ENCODE measurements around the gene CAMKK2.

CAMKK2 gene

GRCh38 chr12:121238086-121238485, 58.4 kb downstream of the CAMKK2 start:
- Histone ChIP-seq H2AFZ (ENCODE audit: low read depth, low read length) (no peak overlapping the region), H3K4me2 (ENCODE audit: low read length, poor library complexity, severe bottlenecking) (no peak overlapping the region), H3K4me1 (ENCODE audit: control insufficient read depth, insufficient read depth, low read depth, low read length) (peaks cover 22% of the 10 kb centered on the region), H4K91ac (ENCODE audit: low read length) (no peak overlapping the region), H3K36me3 (ENCODE audit: control insufficient read depth in 1 of 2, insufficient read depth in 2 of 2, low read depth in 1 of 2, low read length in 2 of 2) (peaks cover 33 to 65% of the 10 kb centered on the region in 2 experiments), H2AK5ac (ENCODE audit: low read length, severe bottlenecking) (no peak overlapping the region), H2BK5ac (ENCODE audit: low read depth, low read length, poor library complexity, severe bottlenecking) (no peak overlapping the region), H3K27me3 (ENCODE audit: control insufficient read depth in 1 of 2, insufficient read depth in 1 of 2, low read length in 2 of 2) (no peaks in the 10 kb centered on the region), H2BK120ac (ENCODE audit: low read depth, low read length) (no peak overlapping the region), H2BK15ac (ENCODE audit: low read depth, poor library complexity, severe bottlenecking) (no peak overlapping the region), H3K9ac (ENCODE audit: low read length) (no peak overlapping the region), H3K9me3 (ENCODE audit: control insufficient read depth, low read length) (no peaks in the 10 kb centered on the region), H3K18ac (ENCODE audit: low read depth in 1 of 2, low read length in 2 of 2) (no peak overlapping the region), H3K4me3 (ENCODE audit: insufficient read depth in 1 of 2, low read depth in 1 of 2, low read length in 2 of 2) (no peak overlapping the region), H3K4ac (ENCODE audit: low read depth in 1 of 2, low read length in 2 of 2) (no peak overlapping the region), H3K23ac (ENCODE audit: low read length in 2 of 2) (no peak overlapping the region), H3K79me1 (replicated peaks; ENCODE audit: low read length, poor library complexity, severe bottlenecking) (no peaks in the 10 kb centered on the region), H3K27ac (ENCODE audit: low read length, poor library complexity, severe bottlenecking) (no peak overlapping the region), H2BK12ac (ENCODE audit: low read length in 2 of 2) (no peak overlapping the region), H4K8ac (ENCODE audit: low read length) (no peak overlapping the region), H3K14ac (ENCODE audit: low read length in 2 of 2) (no peak overlapping the region)
- 91% methylated on average over 4 of the region's 4 CpGs for WGBS
- no peak for DNase-seq

DNA sequence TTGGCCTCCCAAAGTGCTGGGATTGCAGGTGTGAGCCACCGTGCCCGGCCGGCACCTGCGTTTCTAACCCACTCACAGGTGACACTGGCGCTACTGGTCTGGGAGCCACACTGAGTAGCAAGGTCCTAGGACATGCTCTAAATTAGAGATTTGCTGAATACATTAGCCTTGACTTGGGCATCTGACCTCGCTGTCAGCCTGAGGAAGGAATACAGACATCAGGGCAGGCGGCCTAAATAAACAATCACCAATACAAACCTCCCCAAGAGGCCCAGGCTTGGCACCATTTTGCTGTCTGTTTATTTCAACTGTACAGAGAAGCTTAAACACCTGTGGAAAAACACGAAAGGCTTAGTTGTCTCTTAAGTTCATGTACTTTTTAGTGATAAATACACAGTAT, 59.1 kb downstream of the CAMKK2 start:
- Histone ChIP-seq H3K4me1 (ENCODE audit: control insufficient read depth, insufficient read depth, low read depth, low read length) (peaks cover 22% of the 10 kb centered on the region), H3K36me3 (ENCODE audit: control insufficient read depth in 1 of 2, insufficient read depth in 2 of 2, low read depth in 1 of 2, low read length in 2 of 2) (peaks cover 36 to 70% of the 10 kb centered on the region in 2 experiments), H3K27ac (ENCODE audit: low read length, poor library complexity, severe bottlenecking) (no peak overlapping the region), H4K91ac (ENCODE audit: low read length) (no peak overlapping the region), H4K8ac (ENCODE audit: low read length) (no peak overlapping the region), H3K4me3 (ENCODE audit: insufficient read depth in 1 of 2, low read depth in 1 of 2, low read length in 2 of 2) (no peak overlapping the region), H2AFZ (ENCODE audit: low read depth, low read length) (no peak overlapping the region), H3K4me2 (ENCODE audit: low read length, poor library complexity, severe bottlenecking) (no peak overlapping the region), H3K9ac (ENCODE audit: low read length) (no peak overlapping the region), H3K4ac (ENCODE audit: low read depth in 1 of 2, low read length in 2 of 2) (no peak overlapping the region), H3K9me3 (ENCODE audit: control insufficient read depth, low read length) (no peaks in the 10 kb centered on the region), H2BK15ac (ENCODE audit: low read depth, poor library complexity, severe bottlenecking) (no peak overlapping the region), H3K23ac (ENCODE audit: low read length in 2 of 2) (no peak overlapping the region), H2BK12ac (ENCODE audit: low read length in 2 of 2) (no peak overlapping the region), H2BK120ac (ENCODE audit: low read depth, low read length) (no peak overlapping the region), H3K18ac (ENCODE audit: low read depth in 1 of 2, low read length in 2 of 2) (no peak overlapping the region), H3K27me3 (ENCODE audit: control insufficient read depth in 1 of 2, insufficient read depth in 1 of 2, low read length in 2 of 2) (no peaks in the 10 kb centered on the region), H3K79me1 (replicated peaks; ENCODE audit: low read length, poor library complexity, severe bottlenecking) (no peaks in the 10 kb centered on the region), H2BK5ac (ENCODE audit: low read depth, low read length, poor library complexity, severe bottlenecking) (no peak overlapping the region), H3K14ac (ENCODE audit: low read length in 2 of 2) (no peak overlapping the region), H2AK5ac (ENCODE audit: low read length, severe bottlenecking) (no peak overlapping the region)
- no peak for DNase-seq
- WGBS: 91% methylated on average over 7 of the region's 8 CpGs

DNA sequence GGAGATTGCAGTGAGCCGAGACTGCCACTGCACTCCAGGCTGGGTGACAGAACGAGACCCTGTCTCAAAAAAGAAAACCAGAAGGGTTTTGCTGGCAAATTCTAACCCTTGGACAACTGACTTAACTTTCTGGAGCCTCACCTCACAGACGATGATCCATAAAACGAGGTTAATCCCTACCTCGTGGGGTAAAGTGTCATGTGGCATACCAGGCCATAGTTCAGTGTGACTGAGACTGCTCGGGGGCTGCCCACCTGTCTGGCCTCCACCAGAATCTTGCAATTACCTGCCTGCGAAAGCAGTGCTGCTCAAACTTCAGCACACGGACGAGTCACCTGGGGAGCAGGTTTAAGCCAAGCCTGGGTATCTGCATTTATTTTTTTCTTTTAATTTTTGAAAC, 59.7 kb downstream of the CAMKK2 start:
- Histone ChIP-seq H3K9me3 (ENCODE audit: control insufficient read depth, low read length) (no peaks in the 10 kb centered on the region), H2AK5ac (ENCODE audit: low read length, severe bottlenecking) (no peak overlapping the region), H3K27ac (ENCODE audit: low read length, poor library complexity, severe bottlenecking) (no peak overlapping the region), H2BK5ac (ENCODE audit: low read depth, low read length, poor library complexity, severe bottlenecking) (no peak overlapping the region), H3K4ac (ENCODE audit: low read depth in 1 of 2, low read length in 2 of 2) (no peak overlapping the region), H2AFZ (ENCODE audit: low read depth, low read length) (no peak overlapping the region), H3K14ac (ENCODE audit: low read length in 2 of 2) (no peak overlapping the region), H3K23ac (ENCODE audit: low read length in 2 of 2) (no peak overlapping the region), H2BK12ac (ENCODE audit: low read length in 2 of 2) (no peak overlapping the region), H3K79me1 (replicated peaks; ENCODE audit: low read length, poor library complexity, severe bottlenecking) (no peaks in the 10 kb centered on the region), H3K36me3 (ENCODE audit: control insufficient read depth in 1 of 2, insufficient read depth in 2 of 2, low read depth in 1 of 2, low read length in 2 of 2) (peaks cover 37 to 72% of the 10 kb centered on the region in 2 experiments), H2BK15ac (ENCODE audit: low read depth, poor library complexity, severe bottlenecking) (no peak overlapping the region), H2BK120ac (ENCODE audit: low read depth, low read length) (no peak overlapping the region), H3K4me1 (ENCODE audit: control insufficient read depth, insufficient read depth, low read depth, low read length) (peaks cover 22% of the 10 kb centered on the region), H3K9ac (ENCODE audit: low read length) (no peak overlapping the region), H3K18ac (ENCODE audit: low read depth in 1 of 2, low read length in 2 of 2) (no peak overlapping the region), H4K8ac (ENCODE audit: low read length) (no peak overlapping the region), H4K91ac (ENCODE audit: low read length) (no peak overlapping the region), H3K27me3 (ENCODE audit: control insufficient read depth in 1 of 2, insufficient read depth in 1 of 2, low read length in 2 of 2) (no peaks in the 10 kb centered on the region), H3K4me3 (ENCODE audit: insufficient read depth in 1 of 2, low read depth in 1 of 2, low read length in 2 of 2) (no peak overlapping the region), H3K4me2 (ENCODE audit: low read length, poor library complexity, severe bottlenecking) (no peak overlapping the region)
- no peak for DNase-seq
- WGBS: 93% methylated on average over 9 of the region's 9 CpGs

- 88% methylated on average over 11 of the region's 11 CpGs for WGBS
- Histone ChIP-seq H2AFZ (ENCODE audit: low read depth, low read length) (no peak overlapping the region), H3K14ac (ENCODE audit: low read length in 2 of 2) (no peak overlapping the region), H2BK120ac (ENCODE audit: low read depth, low read length) (no peak overlapping the region), H3K23ac (ENCODE audit: low read length in 2 of 2) (no peak overlapping the region), H3K18ac (ENCODE audit: low read depth in 1 of 2, low read length in 2 of 2) (no peak overlapping the region), H3K79me1 (replicated peaks; ENCODE audit: low read length, poor library complexity, severe bottlenecking) (no peaks in the 10 kb centered on the region), H2BK5ac (ENCODE audit: low read depth, low read length, poor library complexity, severe bottlenecking) (no peak overlapping the region), H2BK15ac (ENCODE audit: low read depth, poor library complexity, severe bottlenecking) (no peak overlapping the region), H3K4me2 (ENCODE audit: low read length, poor library complexity, severe bottlenecking) (no peak overlapping the region), H3K4ac (ENCODE audit: low read depth in 1 of 2, low read length in 2 of 2) (no peak overlapping the region), H3K27me3 (ENCODE audit: control insufficient read depth in 1 of 2, insufficient read depth in 1 of 2, low read length in 2 of 2) (no peaks in the 10 kb centered on the region), H3K9me3 (ENCODE audit: control insufficient read depth, low read length) (no peaks in the 10 kb centered on the region), H3K4me1 (ENCODE audit: control insufficient read depth, insufficient read depth, low read depth, low read length) (peaks cover 12% of the 10 kb centered on the region), H2BK12ac (ENCODE audit: low read length in 2 of 2) (no peak overlapping the region), H3K36me3 (ENCODE audit: control insufficient read depth in 1 of 2, insufficient read depth in 2 of 2, low read depth in 1 of 2, low read length in 2 of 2) (peaks cover 33 to 53% of the 10 kb centered on the region in 2 experiments), H3K27ac (ENCODE audit: low read length, poor library complexity, severe bottlenecking) (no peak overlapping the region), H4K8ac (ENCODE audit: low read length) (no peak overlapping the region), H4K91ac (ENCODE audit: low read length) (no peak overlapping the region), H2AK5ac (ENCODE audit: low read length, severe bottlenecking) (no peak overlapping the region), H3K9ac (ENCODE audit: low read length) (no peak overlapping the region), H3K4me3 (ENCODE audit: insufficient read depth in 1 of 2, low read depth in 1 of 2, low read length in 2 of 2) (no peak overlapping the region)
- DNase-seq: no peak
Observed at GRCh38 chr12:121233628-121234020, 62.9 kb downstream of the CAMKK2 start.

All from mesenchymal stem cell (in vitro differentiated cells and primary cell).